NB4 (cell line): ENCODE results near the gene NSUN7.

Experiments used
- DNase-seq: peaks from one replicate; pipeline ENCODE4 v3.0.0; 2010; ENCODE audit warnings: low read depth
- H3K4me3 ChIP-seq: one replicate; pipeline ENCODE4 v1.5.1; 2011; ENCODE audit warnings: mild to moderate bottlenecking, low read depth, low read length, moderate library complexity
- CTCF ChIP-seq: IDR thresholded peaks from one replicate; pipeline ENCODE4 v1.5.1; 2012; ENCODE audit warnings: low read depth, low read length
- MAX ChIP-seq: IDR thresholded peaks from 2 replicates; pipeline ENCODE4 v1.6.1; 2011; ENCODE audit warnings: low read depth, low read length
- MYC ChIP-seq: IDR thresholded peaks from 2 replicates; pipeline ENCODE4 v1.6.1; 2011; ENCODE audit warnings: low read depth, low read length
- POLR2A ChIP-seq: IDR thresholded peaks from 2 replicates; pipeline ENCODE4 v1.6.1; 2011; ENCODE audit warnings: mild to moderate bottlenecking; ENCODE audit not compliant: insufficient read length; ENCODE audit errors: extremely low read depth

NSUN7 gene

GRCh38 chr4:40744218-40744617 is 5.5 kb upstream of the NSUN7 start:
- TF ChIP-seq MAX (no peak), MYC (no peak), CTCF (no peak), POLR2A (no peak)
- DNase-seq: no peak
- no peak overlapping the region for H3K4me3 ChIP-seq

GRCh38 chr4:40745285-40745984 is 4.3 kb upstream of the NSUN7 start:
- no peak for DNase-seq
- no peak overlapping the region for H3K4me3 ChIP-seq
- no peak for TF ChIP-seq CTCF
- no peak for TF ChIP-seq MAX
- TF ChIP-seq MYC: no peak
- TF ChIP-seq POLR2A: no peak

- no peak overlapping the region for H3K4me3 ChIP-seq
- no peak for TF ChIP-seq MAX
- TF ChIP-seq MYC: no peak
- TF ChIP-seq POLR2A: no peak
- TF ChIP-seq CTCF: no peak
- DNase-seq: no peak
Observed at GRCh38 chr4:40747207-40747835, 2.4 kb upstream of the NSUN7 start.

- TF ChIP-seq MYC: no peak
- no peak overlapping the region for H3K4me3 ChIP-seq
- DNase-seq: no peak
Observed at GRCh38 chr4:40750461-40751258, 905 bp downstream of the NSUN7 start.

- DNase-seq: no peak
- no peak overlapping the region for H3K4me3 ChIP-seq
- no peak for TF ChIP-seq MYC
- no peak for TF ChIP-seq POLR2A
- no peak for TF ChIP-seq CTCF
- no peak for TF ChIP-seq MAX
Observed at GRCh38 chr4:40755616-40756015, 5.9 kb downstream of the NSUN7 start.

- no peak for TF ChIP-seq CTCF
- TF ChIP-seq MAX: no peak
- TF ChIP-seq MYC: no peak
- TF ChIP-seq POLR2A: no peak
- peak; percentile 76 for DNase-seq
- H3K4me3 ChIP-seq: no peak overlapping the region
Observed at GRCh38 chr4:40763228-40763716, 13.5 kb downstream of the NSUN7 start.
